Panc1 (cell line): ENCODE results near the gene KLHL4. TPM values are rescaled to one million over a fixed set of nuclear protein-coding genes. Genes with fewer than 3 reads are reported as not detected.
"Not testable (repeated sequence)": the region's sequence is repeated elsewhere in the genome, so short reads cannot be mapped to it uniquely, and the experiment has no call there.

Source experiments
- ATAC-seq: fragments of 200-7000 bp; cut with Tn5 transposase; 2 replicates; pipeline ENCODE4 v1.9.1; 2020; ENCODE audit warnings: mild to moderate bottlenecking, moderate library complexity
- BruUV-seq: library from RNA; stranded (reverse); fragments of 400-500 nt; replicated peaks from 2 replicates; lab custom pipeline; 2021; lab: Mats Ljungman, UMichigan
- CTCF ChIA-PET: fragments of 300-600 bp; sonication (Branson Sonifier 250); formaldehyde crosslinking; loops from one replicate; lab custom pipeline; 2022; ENCODE audit warnings: antibody characterized with exemption; lab: Charles Lee
- POLR2A ChIA-PET: fragments of 300-600 bp; sonication (Branson Sonifier 250); formaldehyde crosslinking; loops from one replicate; lab custom pipeline; 2022; ENCODE audit warnings: antibody characterized with exemption; lab: Charles Lee
- DNase-seq: peaks from one replicate; pipeline ENCODE4 v3.0.0-alpha.2; 2010; ENCODE audit warnings: low read depth, low spot score
- H3K27ac ChIP-seq: 2 replicates; pipeline ENCODE4 v1.5.1; 2011; ENCODE audit warnings: mild to moderate bottlenecking, low read length, inconsistent platforms
- H3K27me3 ChIP-seq: fragments of 200-500 bp; sonication (Bioruptor generic); 2 replicates; pipeline ENCODE4 v1.6.0; 2014; ENCODE audit warnings: low read length, inconsistent platforms; ENCODE audit not compliant: control insufficient read depth, insufficient read depth
- H3K36me3 ChIP-seq: fragments of 200-500 bp; sonication (Bioruptor generic); 2 replicates; pipeline ENCODE4 v1.5.1; 2014; ENCODE audit warnings: inconsistent platforms, mild to moderate bottlenecking, low read length, moderate library complexity; ENCODE audit not compliant: control insufficient read depth, insufficient read depth
- H3K4me1 ChIP-seq: 2 replicates; pipeline ENCODE4 v1.5.1; 2011; ENCODE audit warnings: inconsistent platforms, mild to moderate bottlenecking, low read length, moderate library complexity; ENCODE audit not compliant: control insufficient read depth, insufficient read depth
- H3K4me3 ChIP-seq, 2 experiments: 2 replicates each; pipeline ENCODE4 v1.5.1; 2011 to 2012; ENCODE audit warnings: low read depth in 2 of 2, low read length in 2 of 2, mild to moderate bottlenecking in 2 of 2, inconsistent platforms in 1 of 2, moderate library complexity in 1 of 2
- H3K9me3 ChIP-seq: fragments of 200-500 bp; sonication (Bioruptor generic); 2 replicates; pipeline ENCODE4 v1.5.1; 2014; ENCODE audit warnings: low read depth, mild to moderate bottlenecking, inconsistent platforms, low read length, moderate library complexity; ENCODE audit not compliant: control insufficient read depth, insufficient read depth
- CTCF ChIP-seq: fragments of 450-650 bp; IDR thresholded peaks from 2 replicates; pipeline ENCODE4 v1.5.1; 2017; ENCODE audit warnings: mild to moderate bottlenecking
- POLR2AphosphoS5 ChIP-seq: IDR thresholded peaks from 2 replicates; pipeline ENCODE4 v1.6.1; 2012; ENCODE audit warnings: mild to moderate bottlenecking, low read depth, low read length, moderate library complexity
- SIN3A ChIP-seq: IDR thresholded peaks from 2 replicates; pipeline ENCODE4 v1.6.1; 2012; ENCODE audit warnings: low read depth, mild to moderate bottlenecking, low read length, moderate library complexity, borderline replicate concordance; ENCODE audit not compliant: insufficient read depth
- TCF7L2 ChIP-seq: IDR thresholded peaks from 2 replicates; pipeline ENCODE4 v1.6.1; 2011; ENCODE audit warnings: mild to moderate bottlenecking, low read depth, low read length, inconsistent platforms
- in situ Hi-C: cut with HindIII; loops from 2 replicates; pipeline ENCODE4 v1.10.0; 2016; ENCODE audit warnings: low sequenced_read_pairs, low pct_unique_long_range_greater_than_20kb
- intact Hi-C: fragments of 100-400 bp; cut with micrococcal nuclease; formaldehyde crosslinking; loops from one replicate; pipeline ENCODE4 v1.10.0; 2022; ENCODE audit not compliant: unreplicated experiment
- total RNA-seq: library from RNA; stranded (reverse); gene quantifications from one replicate; pipeline ENCODE4 v1.2.1, GENCODE V29; 2021; ENCODE audit not compliant: unreplicated experiment
- TF ChIP-seq, protein P1 (sequence below), 2 experiments: IDR thresholded peaks; 2 replicates each; pipeline ENCODE4 v1.6.1; 2011 to 2012; ENCODE audit warnings: low read depth in 2 of 2, control low read depth in 1 of 2, low read length in 1 of 2, mild to moderate bottlenecking in 1 of 2, moderate library complexity in 1 of 2; ENCODE audit not compliant: insufficient read depth in 1 of 2

The KLHL4 gene
- total RNA-seq, 1 experiment from 2014 or later: 27.6 TPM

DNA sequence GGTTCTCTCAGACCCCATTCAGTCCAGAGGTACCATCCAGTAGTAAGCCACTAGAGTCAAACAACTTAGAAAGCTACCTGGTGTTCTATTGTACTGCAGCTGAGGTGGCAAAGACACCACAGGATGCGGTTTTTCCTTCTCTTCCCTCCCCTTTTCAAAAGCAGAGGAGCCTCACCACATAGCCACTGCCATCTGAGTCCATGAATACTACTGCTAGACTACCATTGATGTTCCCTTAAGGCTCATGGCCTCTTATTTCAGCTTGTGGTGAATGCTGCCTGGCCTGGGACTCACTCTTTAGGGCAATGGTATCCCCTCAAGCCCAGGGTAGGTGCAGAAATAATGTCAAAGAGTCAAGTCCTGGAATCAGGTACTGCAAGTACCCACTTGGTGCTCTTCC, 41.8 kb upstream of the KLHL4 start:
- ATAC-seq (no peak), DNase-seq (no peak)
- no peak overlapping the region for H3K4me3 ChIP-seq
- no peaks in the 10 kb centered on the region for H3K9me3 ChIP-seq
- H3K36me3 ChIP-seq: no peaks in the 10 kb centered on the region
- H3K27ac ChIP-seq: no peak overlapping the region
- in situ Hi-C loops (no loop called here), intact Hi-C loops (no loop called here)
- ChIA-PET CTCF (no interaction called here), POLR2A (no interaction called here)
- H3K4me1 ChIP-seq: no peaks in the 10 kb centered on the region
- no peak for TF ChIP-seq POLR2AphosphoS5
- H3K27me3 ChIP-seq: no peaks in the 10 kb centered on the region
- no TSS peak for BruUV-seq

- CTCF ChIA-PET: not testable (repeated sequence)
These were observed 38.9 kb upstream of the KLHL4 start for GRCh38 chrX:87478703-87479102.

GRCh38 chrX:87489071-87489470, 28.5 kb upstream of the KLHL4 start:
- intact Hi-C loops: no loop called here
- CTCF ChIA-PET: no interaction called here
- in situ Hi-C loops: no loop called here

More at GRCh38 chrX:87478703-87479102, 38.9 kb upstream of the KLHL4 start:
- H3K9me3 ChIP-seq, H3K4me3 ChIP-seq, H3K36me3 ChIP-seq, POLR2A ChIA-PET, H3K4me1 ChIP-seq, in situ Hi-C loops, H3K27me3 ChIP-seq, BruUV-seq, H3K27ac ChIP-seq, DNase-seq, intact Hi-C loops, ATAC-seq: not testable (repeated sequence)

More at GRCh38 chrX:87489071-87489470, 28.5 kb upstream of the KLHL4 start:
- BruUV-seq: no TSS peak
- POLR2A ChIA-PET: no interaction called here
- H3K4me3 ChIP-seq: no peak overlapping the region
- ATAC-seq (no peak), DNase-seq (no peak)
- H3K27ac ChIP-seq: no peak overlapping the region
- H3K4me1 ChIP-seq: no peaks in the 10 kb centered on the region
- H3K9me3 ChIP-seq: no peaks in the 10 kb centered on the region
- H3K36me3 ChIP-seq: no peaks in the 10 kb centered on the region
- no peaks in the 10 kb centered on the region for H3K27me3 ChIP-seq
- no peak for TF ChIP-seq POLR2AphosphoS5
- TF ChIP-seq TCF7L2: no peak
- TF ChIP-seq SIN3A: no peak
- TF ChIP-seq, protein P1, sequence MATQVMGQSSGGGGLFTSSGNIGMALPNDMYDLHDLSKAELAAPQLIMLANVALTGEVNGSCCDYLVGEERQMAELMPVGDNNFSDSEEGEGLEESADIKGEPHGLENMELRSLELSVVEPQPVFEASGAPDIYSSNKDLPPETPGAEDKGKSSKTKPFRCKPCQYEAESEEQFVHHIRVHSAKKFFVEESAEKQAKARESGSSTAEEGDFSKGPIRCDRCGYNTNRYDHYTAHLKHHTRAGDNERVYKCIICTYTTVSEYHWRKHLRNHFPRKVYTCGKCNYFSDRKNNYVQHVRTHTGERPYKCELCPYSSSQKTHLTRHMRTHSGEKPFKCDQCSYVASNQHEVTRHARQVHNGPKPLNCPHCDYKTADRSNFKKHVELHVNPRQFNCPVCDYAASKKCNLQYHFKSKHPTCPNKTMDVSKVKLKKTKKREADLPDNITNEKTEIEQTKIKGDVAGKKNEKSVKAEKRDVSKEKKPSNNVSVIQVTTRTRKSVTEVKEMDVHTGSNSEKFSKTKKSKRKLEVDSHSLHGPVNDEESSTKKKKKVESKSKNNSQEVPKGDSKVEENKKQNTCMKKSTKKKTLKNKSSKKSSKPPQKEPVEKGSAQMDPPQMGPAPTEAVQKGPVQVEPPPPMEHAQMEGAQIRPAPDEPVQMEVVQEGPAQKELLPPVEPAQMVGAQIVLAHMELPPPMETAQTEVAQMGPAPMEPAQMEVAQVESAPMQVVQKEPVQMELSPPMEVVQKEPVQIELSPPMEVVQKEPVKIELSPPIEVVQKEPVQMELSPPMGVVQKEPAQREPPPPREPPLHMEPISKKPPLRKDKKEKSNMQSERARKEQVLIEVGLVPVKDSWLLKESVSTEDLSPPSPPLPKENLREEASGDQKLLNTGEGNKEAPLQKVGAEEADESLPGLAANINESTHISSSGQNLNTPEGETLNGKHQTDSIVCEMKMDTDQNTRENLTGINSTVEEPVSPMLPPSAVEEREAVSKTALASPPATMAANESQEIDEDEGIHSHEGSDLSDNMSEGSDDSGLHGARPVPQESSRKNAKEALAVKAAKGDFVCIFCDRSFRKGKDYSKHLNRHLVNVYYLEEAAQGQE (IDR thresholded peaks at IDR 0.05; ENCODE audit: insufficient read depth in 1 of 2, low read depth in 2 of 2, low read length in 1 of 2): no peak
- TF ChIP-seq CTCF: no peak
